Osteocyte (in vitro differentiated cells): Measurements from ENCODE around the gene SEZ6L2. TPM values are rescaled to one million over a fixed set of nuclear protein-coding genes. Genes with fewer than 3 reads are reported as not detected.

Experiments
- DNase-seq: peaks from one replicate; pipeline ENCODE4 v3.0.0; 2021; ENCODE audit warnings: mixed read lengths; ENCODE audit not compliant: unreplicated experiment; ENCODE audit errors: extremely low spot score
- H3K27ac Mint-ChIP-seq: one replicate; pipeline ENCODE4 v1.8.0; 2021; ENCODE audit warnings: mild to moderate bottlenecking, mixed read lengths; ENCODE audit not compliant: unreplicated experiment
- H3K27me3 Mint-ChIP-seq: one replicate; pipeline ENCODE4 v1.8.0; 2021; ENCODE audit warnings: mixed read lengths; ENCODE audit not compliant: unreplicated experiment
- H3K36me3 Mint-ChIP-seq: one replicate; pipeline ENCODE4 v1.8.0; 2021; ENCODE audit warnings: mixed read lengths; ENCODE audit not compliant: unreplicated experiment
- H3K4me1 Mint-ChIP-seq: one replicate; pipeline ENCODE4 v1.8.0; 2021; ENCODE audit warnings: mixed read lengths; ENCODE audit not compliant: unreplicated experiment
- H3K4me3 Mint-ChIP-seq: one replicate; pipeline ENCODE4 v1.8.0; 2021; ENCODE audit warnings: mild to moderate bottlenecking, moderate library complexity, mixed read lengths; ENCODE audit not compliant: unreplicated experiment
- H3K9me3 Mint-ChIP-seq: one replicate; pipeline ENCODE4 v1.8.0; 2021; ENCODE audit warnings: mixed read lengths; ENCODE audit not compliant: unreplicated experiment
- CTCF ChIP-seq: fragments of 200-600 bp; sonication (generic); IDR thresholded peaks from 2 replicates; pipeline ENCODE4 v1.5.0; 2021; ENCODE audit warnings: antibody characterized with exemption, mild to moderate bottlenecking, moderate library complexity
- total RNA-seq: library from RNA; stranded (reverse); gene quantifications from 2 replicates; pipeline ENCODE4 v1.2.1, GENCODE V29; 2021

The SEZ6L2 gene
- total RNA-seq, 1 donor from 2014 or later = 19.3 TPM

- TF ChIP-seq CTCF = no peak
- H3K4me3 Mint-ChIP-seq = no peak overlapping the region
- H3K27ac Mint-ChIP-seq = no peak overlapping the region
- no peaks in the 10 kb centered on the region for H3K27me3 Mint-ChIP-seq
- no peaks in the 10 kb centered on the region for H3K9me3 Mint-ChIP-seq
- no peaks in the 10 kb centered on the region for H3K4me1 Mint-ChIP-seq
- peaks cover 43% of the 10 kb centered on the region for H3K36me3 Mint-ChIP-seq
- no peak for DNase-seq
Measured at GRCh38 chr16:29843931-29844330, 55.4 kb downstream of the SEZ6L2 start.

GRCh38 chr16:29842732-29843346 is 56.5 kb downstream of the SEZ6L2 start:
- no peak for TF ChIP-seq CTCF
- H3K36me3 Mint-ChIP-seq = peaks cover 42% of the 10 kb centered on the region
- H3K4me3 Mint-ChIP-seq = no peak overlapping the region
- no peaks in the 10 kb centered on the region for H3K4me1 Mint-ChIP-seq
- peak overlapping the region; percentile 59 for H3K27ac Mint-ChIP-seq
- no peaks in the 10 kb centered on the region for H3K9me3 Mint-ChIP-seq
- H3K27me3 Mint-ChIP-seq = no peaks in the 10 kb centered on the region
- no peak for DNase-seq

- H3K4me3 Mint-ChIP-seq = no peak overlapping the region
- no peaks in the 10 kb centered on the region for H3K9me3 Mint-ChIP-seq
- H3K27ac Mint-ChIP-seq = no peak overlapping the region
Measured at GRCh38 chr16:29841631-29842030, 57.7 kb downstream of the SEZ6L2 start.

GRCh38 chr16:29840240-29840639 is 59.1 kb downstream of the SEZ6L2 start:
- no peak for DNase-seq
- H3K36me3 Mint-ChIP-seq = peaks cover 45% of the 10 kb centered on the region

More at GRCh38 chr16:29841631-29842030, 57.7 kb downstream of the SEZ6L2 start:
- no peaks in the 10 kb centered on the region for H3K4me1 Mint-ChIP-seq
- H3K27me3 Mint-ChIP-seq = no peaks in the 10 kb centered on the region
- TF ChIP-seq CTCF = no peak
- H3K36me3 Mint-ChIP-seq = peaks cover 47% of the 10 kb centered on the region
- DNase-seq = no peak

GRCh38 chr16:29839822-29840221 is 59.5 kb downstream of the SEZ6L2 start:
- Mint-ChIP-seq H3K9me3 (no peaks in the 10 kb centered on the region), H3K36me3 (peaks cover 43% of the 10 kb centered on the region), H3K4me1 (no peaks in the 10 kb centered on the region), H3K27ac (no peak overlapping the region), H3K27me3 (no peaks in the 10 kb centered on the region), H3K4me3 (no peak overlapping the region)
- TF ChIP-seq CTCF = no peak
- no peak for DNase-seq

More at GRCh38 chr16:29840240-29840639, 59.1 kb downstream of the SEZ6L2 start:
- H3K27ac Mint-ChIP-seq = no peak overlapping the region
- TF ChIP-seq CTCF = no peak
- no peaks in the 10 kb centered on the region for H3K9me3 Mint-ChIP-seq
- no peak overlapping the region for H3K4me3 Mint-ChIP-seq
- H3K27me3 Mint-ChIP-seq = no peaks in the 10 kb centered on the region
- no peaks in the 10 kb centered on the region for H3K4me1 Mint-ChIP-seq
